Pancreas (tissue), 10 donors: ENCODE measurements around the gene OR2AG2. TPM values are rescaled to one million over a fixed set of nuclear protein-coding genes. Genes with fewer than 3 reads are reported as not detected.
A peak's percentile ranks its signal among the peaks of the same experiment; 100 is the strongest.

Experiments
- ATAC-seq, 4 donors: fragments of 200-7000 bp; cut with Tn5 transposase; one replicate each; pipeline versions ENCODE4 v1.8.0 to v1.9.1; 2020; ENCODE audit warnings: mild to moderate bottlenecking in 4 of 4, moderate library complexity in 4 of 4
- DNase-seq, 6 donors: peaks; one replicate each; pipeline ENCODE4 v3.0.0-alpha.2; 2020
- FAIRE-seq: peaks from 2 replicates; lab custom pipeline; 2012; peaks lifted over from hg19 to GRCh38; lab: Jason Lieb, UNC
- H3K27ac ChIP-seq, 4 donors: fragments of 200-600 bp; sonication (generic); 1 replicate in 3 of 4; 2 replicates in 1 of 4; pipeline versions ENCODE4 v1.5.0 to v1.8.0; 2020
- H3K27me3 ChIP-seq, 4 donors: fragments of 200-600 bp; one replicate each; pipeline ENCODE4 v1.8.0; 2021
- H3K36me3 ChIP-seq, 3 donors: fragments of 200-600 bp; sonication (generic) in 1 of 3; one replicate each; pipeline versions ENCODE4 v1.5.0 to v1.8.0; 2020 to 2021
- H3K4me1 ChIP-seq, 3 donors: fragments of 200-600 bp; one replicate each; pipeline ENCODE4 v1.8.0; 2021
- H3K4me3 ChIP-seq, 4 donors: fragments of 200-600 bp; sonication (generic) in 2 of 4; one replicate each; pipeline versions ENCODE4 v1.5.0 to v1.8.0; 2020 to 2021
- H3K9me3 ChIP-seq, 4 donors: fragments of 200-600 bp; one replicate each; pipeline ENCODE4 v1.8.0; 2021
- WGBS, 2 donors: extraction: QIAGEN DNeasy Blood & Tissue Kit; methylation state at CpG; one replicate each; pipeline ENCODE4 v1.1.7; 2013; 5-methylcytosine and 5-hydroxymethylcytosine counted together
- intact Hi-C, 3 donors: fragments of 100-400 bp; cut with DNase I; formaldehyde crosslinking; loops; one replicate each; pipeline versions ENCODE4 v1.11.1 to v1.14.2; 2022
- polyA plus RNA-seq, 2 donors: library from polyadenylated mRNA; stranded (reverse); fragments of 200-250 nt; gene quantifications; one replicate each; pipeline ENCODE4 v1.2.3, GENCODE V29; 2013
- total RNA-seq, 6 donors: library from RNA; stranded (reverse); fragmentation: NEBNext Ultra II Directional in 4 of 6; extraction: Animal tissue kit (Norgen Biotek cat#: 25700) in 4 of 6; gene quantifications; one replicate each; pipeline versions ENCODE4 v1.2.1 to v1.2.4, GENCODE V29; 2021 to 2023
- TF ChIP-seq, protein P1 (sequence below), 4 donors: fragments of 200-600 bp; sonication (generic) in 3 of 4; IDR thresholded peaks; one replicate each; pipeline versions ENCODE4 v1.5.0 to v1.8.0; 2021; ENCODE audit warnings: antibody characterized with exemption in 4 of 4
- donor health status: healthy with polysubstance abuse.
- donor health status: DM: no; HTN: no; CAD: no; lungs with moderate emphysema.
- donor health status: DM: no; HTN: no; CAD: no.
- donor health status: control.
- donor health status: control.
- donor health status: Bipolar disorder and iron deficiency.
- donor health status: DM: yes; HTN: yes; CAD: no.
- donor health status: DM: no; HTN: no; CAD: no.
- donor health status: DM: no; HTN: no; CAD: no.
- donor health status: DM: yes; HTN: yes; CAD: no.

The OR2AG2 gene
- total and polyA plus RNA-seq, 8 donors: 0.08 to 0.17 (median 0.12) TPM; not detected in 3

DNA sequence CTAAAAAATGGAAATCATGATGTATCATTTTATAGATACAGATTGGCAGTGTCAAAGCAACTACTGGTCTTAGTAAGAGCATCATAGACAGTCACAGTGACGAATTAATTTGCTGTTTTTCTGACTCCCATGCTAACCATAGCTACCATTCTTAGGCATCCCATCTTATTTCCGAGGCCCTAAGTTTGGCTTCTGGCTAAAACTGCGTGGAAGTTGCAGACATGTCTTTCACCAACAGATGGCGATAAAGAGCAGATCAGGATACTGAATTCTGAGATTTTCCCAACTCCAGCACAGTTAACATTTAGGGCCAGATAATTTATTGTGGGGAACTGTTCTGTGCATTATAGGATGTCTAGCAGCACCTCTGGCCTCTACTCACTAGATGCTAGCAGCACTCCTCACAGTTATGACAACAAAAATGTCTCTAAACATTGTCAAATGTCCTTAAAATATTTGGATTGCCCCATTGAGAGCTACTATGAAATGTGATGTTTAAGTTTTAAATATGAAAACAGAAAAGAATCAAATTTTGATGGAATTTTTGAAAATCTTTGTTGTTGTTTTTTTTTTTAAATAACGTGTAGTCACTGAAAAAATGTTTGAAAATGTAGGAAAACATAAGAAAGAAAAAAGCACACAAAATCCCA is 16.3 kb downstream of the OR2AG2 start:
- intact Hi-C loops: no loop called here
- 2 to 4% methylated on average over 5 of the region's 5 CpGs for WGBS, 2 donors
- DNase-seq (peak in 2 of 6 donors; percentile 4 to 28), FAIRE-seq (peak; percentile 17), ATAC-seq (peak; percentile 73 to 87 (median 84))
- Histone ChIP-seq H3K36me3 (no peaks in the 10 kb centered on the region), H3K9me3 (no peaks in the 10 kb centered on the region), H3K4me1 (peaks cover 7 to 15% (median 7%) of the 10 kb centered on the region in 3 donors), H3K4me3 (no peak overlapping the region), H3K27ac (no peak overlapping the region), H3K27me3 (no peaks in the 10 kb centered on the region)
- TF ChIP-seq, protein P1, sequence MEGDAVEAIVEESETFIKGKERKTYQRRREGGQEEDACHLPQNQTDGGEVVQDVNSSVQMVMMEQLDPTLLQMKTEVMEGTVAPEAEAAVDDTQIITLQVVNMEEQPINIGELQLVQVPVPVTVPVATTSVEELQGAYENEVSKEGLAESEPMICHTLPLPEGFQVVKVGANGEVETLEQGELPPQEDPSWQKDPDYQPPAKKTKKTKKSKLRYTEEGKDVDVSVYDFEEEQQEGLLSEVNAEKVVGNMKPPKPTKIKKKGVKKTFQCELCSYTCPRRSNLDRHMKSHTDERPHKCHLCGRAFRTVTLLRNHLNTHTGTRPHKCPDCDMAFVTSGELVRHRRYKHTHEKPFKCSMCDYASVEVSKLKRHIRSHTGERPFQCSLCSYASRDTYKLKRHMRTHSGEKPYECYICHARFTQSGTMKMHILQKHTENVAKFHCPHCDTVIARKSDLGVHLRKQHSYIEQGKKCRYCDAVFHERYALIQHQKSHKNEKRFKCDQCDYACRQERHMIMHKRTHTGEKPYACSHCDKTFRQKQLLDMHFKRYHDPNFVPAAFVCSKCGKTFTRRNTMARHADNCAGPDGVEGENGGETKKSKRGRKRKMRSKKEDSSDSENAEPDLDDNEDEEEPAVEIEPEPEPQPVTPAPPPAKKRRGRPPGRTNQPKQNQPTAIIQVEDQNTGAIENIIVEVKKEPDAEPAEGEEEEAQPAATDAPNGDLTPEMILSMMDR (IDR thresholded peaks at IDR 0.05): peak; percentile 68 to 89 (median 82)

DNA sequence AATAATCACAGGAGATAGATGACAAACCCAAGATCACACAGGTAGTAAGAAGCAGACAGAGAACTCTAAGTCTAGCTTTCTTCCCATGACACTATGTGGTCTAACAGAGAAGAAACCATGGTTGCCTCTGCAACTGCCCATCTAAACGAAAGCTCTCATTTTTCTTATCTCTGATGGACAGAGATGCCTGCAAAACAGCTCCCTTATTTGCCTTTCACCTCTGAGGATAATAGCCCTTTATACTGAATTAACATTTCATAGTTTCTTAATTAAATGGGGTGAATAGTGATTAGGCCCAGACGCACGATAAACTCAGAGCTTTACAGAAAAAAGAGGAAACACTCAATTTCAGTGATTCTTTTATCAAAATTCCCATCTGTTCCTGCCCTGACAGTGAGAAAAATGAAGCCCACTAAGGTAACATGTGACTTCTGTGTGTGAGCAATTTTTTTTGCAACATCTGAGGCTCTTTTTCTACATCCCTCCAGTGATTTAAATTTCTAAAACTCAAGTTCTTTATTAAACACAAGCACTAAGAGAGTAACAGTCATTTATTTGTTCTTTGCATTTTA is 24.6 kb downstream of the OR2AG2 start:
- Histone ChIP-seq H3K36me3 (no peaks in the 10 kb centered on the region), H3K27me3 (no peaks in the 10 kb centered on the region), H3K9me3 (no peaks in the 10 kb centered on the region), H3K27ac (peak overlapping the region in 1 of 4 donors; percentile 7), H3K4me3 (no peak overlapping the region), H3K4me1 (no peaks in the 10 kb centered on the region)
- no peak for ATAC-seq
- FAIRE-seq: no peak
- 81 to 87% methylated on average over 3 of the region's 3 CpGs for WGBS, 2 donors
- intact Hi-C loops: no loop called here
- TF ChIP-seq, protein P1 (IDR thresholded peaks at IDR 0.05): no peak
- DNase-seq: no peak

DNA sequence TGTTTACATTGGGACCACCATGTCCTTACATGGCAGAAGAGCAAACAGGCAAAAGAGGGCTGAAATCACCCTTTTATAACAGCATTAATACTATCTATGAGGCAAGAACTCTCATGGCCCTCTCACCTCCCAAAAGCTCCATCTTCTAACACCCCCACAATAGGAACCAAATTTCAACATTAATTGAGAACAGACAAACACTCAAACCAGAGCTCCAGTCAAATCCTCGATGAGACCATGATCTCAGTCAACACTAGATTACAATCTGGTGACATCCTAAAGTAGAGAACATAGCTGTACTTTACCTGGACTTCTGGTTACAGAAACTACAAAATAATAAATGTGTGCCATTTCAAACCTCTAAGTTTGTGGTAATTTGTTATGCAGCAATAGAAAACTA is 25.1 kb downstream of the OR2AG2 start:
- intact Hi-C loops: no loop called here
- FAIRE-seq (no peak), ATAC-seq (no peak), DNase-seq (no peak)
- no peaks in the 10 kb centered on the region for H3K9me3 ChIP-seq
- H3K27me3 ChIP-seq: no peaks in the 10 kb centered on the region
- TF ChIP-seq, protein P1 (IDR thresholded peaks at IDR 0.05): no peak
- no peaks in the 10 kb centered on the region for H3K36me3 ChIP-seq
- H3K27ac ChIP-seq: peak overlapping the region in 2 of 4 donors; percentile 7 to 13
- WGBS, 2 donors: 57 to 71% methylated on average over 1 of the region's 1 CpG
- H3K4me1 ChIP-seq: no peaks in the 10 kb centered on the region
- H3K4me3 ChIP-seq: no peak overlapping the region

DNA sequence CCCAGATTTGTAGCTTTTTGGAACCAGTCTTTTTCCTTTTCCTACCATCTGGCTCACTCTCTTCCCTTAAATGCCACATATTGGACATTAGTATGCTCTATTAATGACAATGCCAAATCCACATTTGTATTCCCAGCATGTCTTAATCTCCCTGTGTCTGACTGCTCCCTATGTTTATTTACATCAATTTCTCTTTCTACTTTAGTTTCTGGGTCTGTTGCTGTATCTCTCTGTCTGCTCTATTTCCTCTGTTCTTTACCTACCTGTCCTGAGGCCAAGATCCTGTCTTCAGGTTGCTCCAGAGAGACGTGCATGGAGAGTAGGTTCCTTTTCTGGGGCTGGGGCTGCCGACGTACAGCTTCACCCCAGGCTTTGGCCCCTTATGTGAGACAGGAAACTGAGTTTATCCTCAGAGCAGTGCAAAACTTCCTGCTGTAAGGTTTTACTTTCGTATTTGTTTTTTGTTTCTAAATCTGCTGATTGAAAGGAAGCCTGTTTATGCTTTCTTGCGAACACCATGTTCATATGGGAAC is 25.6 kb downstream of the OR2AG2 start:
- Histone ChIP-seq H3K27ac (peak overlapping the region in 2 of 4 donors; percentile 7 to 13), H3K4me3 (peak overlapping the region in 1 of 4 donors; percentile 8)
- DNase-seq: no peak

More for the DNA sequence above, 25.6 kb downstream of the OR2AG2 start:
- H3K36me3 ChIP-seq: no peaks in the 10 kb centered on the region
- no peaks in the 10 kb centered on the region for H3K9me3 ChIP-seq
- TF ChIP-seq, protein P1 (IDR thresholded peaks at IDR 0.05): no peak
- no peaks in the 10 kb centered on the region for H3K4me1 ChIP-seq
- H3K27me3 ChIP-seq: no peaks in the 10 kb centered on the region
- ATAC-seq: peak in 1 of 4 donors; percentile 46
- 64 to 68% methylated on average over 5 of the region's 5 CpGs for WGBS, 2 donors
- no peak for FAIRE-seq
- intact Hi-C loops: no loop called here
